K562 (cell line): ENCODE data around the gene NTSR1. TPM values are rescaled to one million over a fixed set of nuclear protein-coding genes. Genes with fewer than 3 reads are reported as not detected.

Experiments used
- BACH1 ChIP-seq: fragments of 200-800 bp; sonication (Bioruptor generic); IDR thresholded peaks from 2 replicates; pipeline ENCODE4 v1.6.1; 2016; ENCODE audit warnings: missing genetic modification characterization, missing compliant biosample characterization
- CHCHD3 ChIP-seq: fragments of 250-450 bp; sonication (Bioruptor Pico); IDR thresholded peaks from 2 replicates; pipeline ENCODE4 v2.1.2; 2022; ENCODE audit warnings: mild to moderate bottlenecking
- ETS1 ChIP-seq: conservative IDR thresholded peaks from 2 replicates; pipeline ENCODE4 v1.6.1; 2011; ENCODE audit warnings: low read depth, mild to moderate bottlenecking, low read length; ENCODE audit not compliant: control insufficient read depth
- FOXK1 ChIP-seq: sonication (generic); formaldehyde crosslinking; IDR thresholded peaks from 2 replicates; pipeline ENCODE4 v1.8.0; 2022; ENCODE audit warnings: missing genetic modification reagents, mild to moderate bottlenecking, borderline replicate concordance
- HMG20A ChIP-seq: fragments of 450-650 bp; formaldehyde crosslinking; conservative IDR thresholded peaks from 2 replicates; pipeline ENCODE4 v1.4.0; 2020; ENCODE audit warnings: mild to moderate bottlenecking, mixed read lengths
- HSF4 ChIP-seq: fragments of 250-450 bp; sonication (Bioruptor Pico); IDR thresholded peaks from 2 replicates; pipeline ENCODE4 v2.1.2; 2022; ENCODE audit warnings: mild to moderate bottlenecking, moderate library complexity, borderline replicate concordance
- PREB ChIP-seq: sonication (generic); formaldehyde crosslinking; IDR thresholded peaks from 2 replicates; pipeline ENCODE4 v1.8.1; 2023; ENCODE audit warnings: mild to moderate bottlenecking, missing genetic modification reagents
- SAFB2 ChIP-seq: fragments of 200-400 bp; formaldehyde crosslinking; IDR thresholded peaks from 2 replicates; pipeline ENCODE4 v1.6.1; 2018; ENCODE audit warnings: borderline replicate concordance, low read length, low read depth, moderate library complexity; ENCODE audit not compliant: severe bottlenecking
- SNRNP70 ChIP-seq: fragments of 200-400 bp; formaldehyde crosslinking; optimal IDR thresholded peaks from 2 replicates; pipeline ENCODE3; 2017; ENCODE audit warnings: low read depth, low read length
- SP2 ChIP-seq: IDR thresholded peaks from 2 replicates; pipeline ENCODE4 v1.6.1; 2011; ENCODE audit warnings: mild to moderate bottlenecking, low read depth, low read length, moderate library complexity; ENCODE audit not compliant: poor library complexity, severe bottlenecking; ENCODE audit errors: extremely low read depth
- TFE3 ChIP-seq: fragments of 450-650 bp; formaldehyde crosslinking; IDR thresholded peaks from 2 replicates; pipeline ENCODE4 v1.4.0; 2020; ENCODE audit warnings: mild to moderate bottlenecking, mixed read lengths
- THRAP3 ChIP-seq: fragments of 450-650 bp; IDR thresholded peaks from 2 replicates; pipeline ENCODE4 v1.6.1; 2016; ENCODE audit warnings: mild to moderate bottlenecking, inconsistent platforms, borderline replicate concordance
- ZMIZ1 ChIP-seq, 2 experiments: fragments of 150-350 bp in 1 of 2; IDR thresholded peaks; 2 replicates each; pipeline ENCODE4 v1.6.1; 2012 to 2016; ENCODE audit warnings: low read depth in 2 of 2, low read length in 2 of 2, mild to moderate bottlenecking in 1 of 2, moderate library complexity in 1 of 2
- ZNF436 ChIP-seq: fragments of 250-450, 450-650 bp; sonication (Bioruptor Pico); formaldehyde crosslinking; IDR thresholded peaks from 2 replicates; pipeline ENCODE4 v1.7.0; 2020; ENCODE audit warnings: mild to moderate bottlenecking
- polyA plus RNA-seq, 8 experiments: library from polyadenylated mRNA; depleted of rRNA in 4 of 8; stranded (reverse) in 5 of 8; unstranded in 3 of 8; fragments of >200 nt; fragmentation: Nextera tagmentation in 2 of 8; fragmentation: Illumina TruSeq in 1 of 8; extraction: Ambion mirVana in 2 of 8; extraction: Trizol in 1 of 8; gene quantifications; 2 replicates each; pipeline versions ENCODE4 v1.2.1 to v1.2.3, GENCODE V29; 2011 to 2014; ENCODE audit warnings: inconsistent platforms in 1 of 8, missing spikeins in 1 of 8
- total RNA-seq, 7 experiments: library from RNA; depleted of rRNA in 6 of 7; stranded (reverse); fragments of >200 nt in 6 of 7; fragmentation: Illumina TruSeq in 2 of 7; extraction: Trizol in 2 of 7; gene quantifications; 2 replicates each; pipeline versions ENCODE4 v1.2.1 to v1.2.3, GENCODE V29; 2011 to 2021; ENCODE audit warnings: low replicate concordance in 1 of 7

The NTSR1 gene
- total and polyA plus RNA-seq, 9 of the 15 experiments (the other 6 are each of a cell fraction or from before 2014, with no cell fraction given) = 0.04 to 0.40 (median 0.13) TPM; not detected in 3

- TF ChIP-seq THRAP3 (no peak), SAFB2 (no peak), HSF4 (CRISPR knock-in tag) (no peak), FOXK1 (0 out of 2 replicates have a peak, but pooled peaks have one; percentile 86), HMG20A (CRISPR knock-in tag) (no peak), SP2 (no peak), TFE3 (no peak), ZMIZ1 (IDR thresholded peaks at IDR 0.05; ENCODE audit: low read depth in 2 of 2, low read length in 2 of 2) (no peak), BACH1 (tag) (no peak), ZNF436 (CRISPR knock-in tag) (peak; percentile 65; the same call in 1 of the 2 replicates), SNRNP70 (no peak), PREB (CRISPR knock-in tag) (no peak), CHCHD3 (no peak), ETS1 (peak; percentile 75; the same call in 1 of the 2 replicates)
These were observed 22.7 kb upstream of the NTSR1 start (continued) for GRCh38 chr20:62685781-62686555.
